IMR-90 (cell line): Measurements from ENCODE around the gene RETREG1.
A peak's percentile ranks its signal among the peaks of the same experiment; 100 is the strongest.

Source experiments
- BHLHE40 ChIP-seq: fragments of 150-350 bp; IDR thresholded peaks from 2 replicates; pipeline ENCODE4 v1.6.1; 2016; ENCODE audit warnings: mild to moderate bottlenecking, low read depth, low read length
- CHD1 ChIP-seq: IDR thresholded peaks from 2 replicates; pipeline ENCODE4 v1.6.1; 2012; ENCODE audit warnings: low read depth, low read length, improper control_type of control experiment
- CTCF ChIP-seq: conservative IDR thresholded peaks from 2 replicates; pipeline ENCODE4 v1.5.1; 2012; ENCODE audit warnings: mild to moderate bottlenecking, low read depth, low read length, improper control_type of control experiment
- ELK1 ChIP-seq: fragments of 150-350 bp; IDR thresholded peaks from 2 replicates; pipeline ENCODE4 v1.6.1; 2016; ENCODE audit warnings: low read depth, mild to moderate bottlenecking, low read length, moderate library complexity, borderline replicate concordance
- MAFK ChIP-seq: IDR thresholded peaks from 2 replicates; pipeline ENCODE4 v1.6.1; 2012; ENCODE audit warnings: low read depth, low read length, improper control_type of control experiment
- POLR2A ChIP-seq: IDR thresholded peaks from 2 replicates; pipeline ENCODE4 v1.6.1; 2012; ENCODE audit warnings: mild to moderate bottlenecking, low read depth, low read length
- RAD21 ChIP-seq: IDR thresholded peaks from 2 replicates; pipeline ENCODE4 v1.6.1; 2012; ENCODE audit warnings: low read length, improper control_type of control experiment
- SMC3 ChIP-seq: fragments of 150-350 bp; IDR thresholded peaks from 2 replicates; pipeline ENCODE4 v1.6.1; 2016; ENCODE audit warnings: low read depth, mild to moderate bottlenecking, antibody characterized with exemption, low read length, moderate library complexity

- TF ChIP-seq CTCF (no peak), RAD21 (no peak), BHLHE40 (peak; percentile 84), MAFK (no peak), SMC3 (no peak), ELK1 (no peak), CHD1 (no peak), POLR2A (no peak)
Observed at GRCh38 chr5:16457853-16458252, 158.9 kb downstream of the RETREG1 start.
